GM18517 (cell line): ENCODE results near the gene KIF5C.

Source experiments
- ATAC-seq: cut with Tn5 transposase; IDR thresholded peaks from one replicate; pipeline ENCODE4 v1.9.1; 2021; ENCODE audit warnings: mild to moderate bottlenecking, moderate library complexity; ENCODE audit not compliant: unreplicated experiment

KIF5C gene

DNA sequence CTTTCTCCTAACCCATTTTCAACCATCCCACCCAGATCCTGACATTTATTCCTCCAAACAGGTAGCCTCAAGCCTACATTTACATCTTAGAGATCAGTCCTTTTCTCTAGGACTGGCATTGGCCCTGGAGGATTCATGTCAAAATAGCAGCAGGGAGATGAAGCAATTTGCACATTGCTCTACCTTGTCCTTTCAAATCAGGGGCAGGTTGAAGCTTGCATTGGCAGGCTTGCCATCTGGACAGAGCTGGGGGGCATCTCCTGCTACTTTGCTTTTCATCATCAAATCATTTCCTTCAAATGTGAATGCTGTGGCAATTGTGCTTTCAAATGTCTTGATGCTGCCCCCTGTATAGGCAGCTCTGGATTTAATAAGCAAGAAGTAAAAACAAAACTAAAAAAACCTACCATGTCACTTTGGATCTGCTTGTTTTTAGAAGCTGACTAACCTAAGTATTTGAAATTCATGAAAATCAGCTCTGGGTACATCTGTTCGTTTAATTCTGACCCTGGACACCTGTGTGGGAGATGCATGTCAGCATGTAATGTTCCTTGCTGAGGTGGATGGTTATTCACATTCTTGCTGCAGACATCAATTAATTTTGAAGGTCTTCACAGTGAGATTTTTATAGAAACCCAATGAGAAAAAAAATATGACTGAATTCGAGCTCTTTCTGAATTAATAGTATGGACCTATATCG lies 47.9 kb downstream of the KIF5C start:
- no peak for ATAC-seq

- no peak for ATAC-seq
Measured at GRCh38 chr2:148924514-148925178, 49.6 kb downstream of the KIF5C start.

- peak; percentile 86 for ATAC-seq
Measured at GRCh38 chr2:148926291-148926961, 51.4 kb downstream of the KIF5C start.

DNA sequence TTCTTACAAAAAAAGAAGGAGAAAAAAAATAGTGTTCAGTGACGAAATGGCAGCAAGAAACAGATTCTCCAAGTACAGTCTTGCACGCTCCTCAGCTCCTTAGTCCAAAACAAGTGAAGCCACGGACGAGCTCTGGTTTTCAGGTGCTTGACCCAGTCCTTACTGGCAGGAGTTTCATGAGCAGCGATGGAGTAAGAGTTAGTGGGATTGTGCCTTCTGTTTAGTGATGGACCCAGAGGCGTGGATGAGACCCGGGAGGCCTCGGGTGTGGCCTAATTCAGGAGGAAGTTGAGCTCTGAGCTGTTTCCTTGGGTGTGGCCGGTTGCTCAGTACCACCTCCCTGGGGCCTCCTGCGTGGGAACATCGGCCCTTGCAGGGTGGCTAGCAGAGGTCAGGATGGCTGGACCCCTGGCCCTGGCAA lies 52.0 kb downstream of the KIF5C start:
- peak; percentile 46 for ATAC-seq

GRCh38 chr2:148928395-148928794 lies 53.4 kb downstream of the KIF5C start:
- no peak for ATAC-seq

DNA sequence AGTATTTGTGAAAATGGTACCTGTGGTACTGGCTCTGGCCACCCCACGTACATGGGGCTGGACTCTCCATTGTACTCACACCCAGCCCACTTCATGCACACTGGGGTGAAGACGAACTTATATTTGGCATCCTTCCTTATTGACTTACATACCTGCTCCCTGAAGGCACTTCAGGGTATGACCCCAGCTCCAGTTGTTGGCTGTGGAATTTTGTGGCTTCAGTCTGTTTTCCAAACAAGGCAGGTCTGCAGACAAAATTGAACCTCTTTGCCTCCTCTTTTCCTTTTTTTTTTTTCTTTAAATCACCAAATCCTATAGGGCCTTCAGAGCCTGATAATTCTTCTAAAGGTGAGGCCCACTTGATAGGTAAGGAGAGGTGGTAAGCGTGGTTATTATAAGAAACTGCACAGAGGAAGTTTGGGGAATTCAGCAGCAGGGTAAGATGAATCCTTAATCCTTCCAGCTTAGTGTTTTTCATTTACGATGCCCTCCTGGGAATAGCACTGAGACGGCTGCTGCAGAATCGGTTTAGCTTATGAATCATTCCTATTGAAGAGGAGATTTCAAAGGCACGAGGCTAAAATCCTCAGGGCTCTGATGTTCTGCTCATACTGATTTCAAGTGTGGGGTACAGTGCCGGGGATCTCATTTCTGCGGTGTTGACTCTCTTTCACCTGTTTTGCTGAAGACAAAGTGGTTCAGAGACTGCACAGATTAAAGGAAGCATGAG lies 55.2 kb downstream of the KIF5C start:
- no peak for ATAC-seq

DNA sequence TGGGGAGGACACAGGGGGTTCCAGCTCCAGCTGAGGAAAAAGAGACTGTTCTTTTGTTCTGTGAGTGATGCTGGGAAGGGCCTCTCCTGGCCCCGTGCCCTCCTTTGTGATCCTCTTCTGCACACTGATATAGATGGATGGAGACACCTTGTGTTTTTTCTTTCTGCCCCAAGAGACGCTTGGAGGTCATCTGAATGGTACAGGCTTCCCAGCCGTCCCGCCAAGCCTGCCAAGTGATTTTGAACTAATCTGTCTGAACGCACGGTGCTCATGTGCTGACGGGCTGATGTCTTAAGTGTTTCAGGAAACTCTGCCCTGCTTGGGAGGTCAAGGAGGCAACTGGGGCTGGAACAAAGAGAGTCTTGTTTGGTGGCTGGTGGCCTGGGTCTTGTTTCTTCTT lies 57.5 kb downstream of the KIF5C start:
- ATAC-seq = no peak

DNA sequence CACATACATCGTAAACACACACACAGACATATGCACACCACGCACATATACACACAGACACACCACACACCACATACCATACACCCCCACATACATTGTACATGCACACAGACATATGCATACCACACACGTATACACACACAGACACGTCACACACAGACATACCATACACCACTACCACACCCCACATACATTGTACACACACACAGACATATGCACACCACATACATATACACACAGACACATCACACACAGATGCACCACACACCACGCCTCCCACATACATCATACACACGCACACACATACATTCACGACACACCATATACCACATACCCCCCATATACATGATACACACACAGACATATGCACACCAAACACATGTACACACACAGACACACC lies 58.4 kb downstream of the KIF5C start:
- no peak for ATAC-seq

DNA sequence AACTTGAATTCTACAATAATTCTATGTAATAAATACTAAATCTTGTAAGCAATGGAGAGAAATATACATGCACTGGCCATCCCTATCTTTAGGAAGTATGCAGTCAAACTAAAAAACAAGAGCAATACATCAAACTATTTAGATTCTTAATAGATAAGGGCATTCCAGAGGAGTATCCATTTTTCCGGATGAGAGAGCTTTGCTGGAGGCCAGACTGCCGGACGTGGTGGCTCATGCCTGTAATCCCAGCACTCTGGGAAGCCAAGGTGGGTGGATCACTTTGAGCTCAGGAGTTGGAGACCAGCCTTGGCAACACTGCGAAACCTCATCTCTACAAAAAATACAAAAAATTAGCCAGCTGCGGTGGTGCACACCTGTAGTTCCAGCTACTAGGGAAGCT lies 60.8 kb downstream of the KIF5C start:
- no peak for ATAC-seq

- ATAC-seq = no peak
Measured at GRCh38 chr2:148936857-148937450, 61.9 kb downstream of the KIF5C start.

GRCh38 chr2:148939271-148939670 lies 64.2 kb downstream of the KIF5C start:
- no peak for ATAC-seq

- no peak for ATAC-seq
Measured at GRCh38 chr2:148943097-148943496, 68.1 kb downstream of the KIF5C start.

- ATAC-seq = no peak
Measured at GRCh38 chr2:148944536-148944935, 69.5 kb downstream of the KIF5C start.

DNA sequence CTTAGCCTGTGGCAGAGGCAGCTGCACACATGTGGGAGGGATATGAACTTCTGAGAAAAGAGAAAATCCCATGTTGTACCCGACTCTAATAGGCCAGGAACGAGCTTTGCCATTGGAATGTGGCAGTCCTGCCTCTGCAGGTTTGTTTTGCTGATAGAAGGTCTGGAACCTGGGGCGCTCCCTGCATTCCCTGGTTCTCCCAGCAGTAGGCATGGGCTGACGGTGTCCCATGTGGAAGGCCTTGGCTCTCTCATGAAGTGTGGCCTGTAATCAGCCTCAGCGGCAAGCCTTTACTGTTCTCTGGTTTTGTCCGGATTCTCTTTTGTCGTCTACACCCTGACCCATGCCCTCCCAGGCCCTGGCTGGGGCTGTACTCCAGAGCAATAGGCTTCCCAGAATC lies 72.3 kb downstream of the KIF5C start:
- no peak for ATAC-seq

DNA sequence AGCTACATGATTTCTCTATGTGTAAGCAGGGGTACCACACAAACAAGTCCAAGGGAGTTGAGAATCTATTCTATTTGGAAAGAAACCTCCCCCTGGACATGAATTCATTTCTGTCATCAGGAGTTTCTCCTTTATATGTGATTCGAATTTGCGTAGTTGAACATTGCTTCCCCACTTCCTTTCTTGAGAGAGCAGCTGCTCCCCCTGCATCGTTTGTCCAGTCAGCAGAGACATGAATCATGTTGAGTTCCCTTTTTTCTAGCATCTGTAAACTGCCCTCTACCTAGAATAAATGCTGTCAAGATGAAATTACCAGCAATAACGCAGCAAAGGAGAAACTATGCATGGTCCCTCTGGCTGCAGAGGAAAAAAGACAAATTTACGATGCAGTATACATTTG lies 73.8 kb downstream of the KIF5C start:
- ATAC-seq = no peak

- ATAC-seq = no peak
Measured at GRCh38 chr2:148949348-148949747, 74.3 kb downstream of the KIF5C start.

GRCh38 chr2:148952621-148953020 lies 77.6 kb downstream of the KIF5C start:
- ATAC-seq = no peak

- no peak for ATAC-seq
Measured at GRCh38 chr2:148953426-148953825, 78.4 kb downstream of the KIF5C start.

GRCh38 chr2:148954536-148954935 lies 79.5 kb downstream of the KIF5C start:
- no peak for ATAC-seq

- no peak for ATAC-seq
Measured at GRCh38 chr2:148955798-148956197, 80.8 kb downstream of the KIF5C start.

GRCh38 chr2:148957023-148957422 lies 82.0 kb downstream of the KIF5C start:
- ATAC-seq = no peak
